Upper lobe of left lung (tissue), 4 donors: ENCODE data around the gene AK1.
A peak's percentile ranks its signal among the peaks of the same experiment; 100 is the strongest.

Source experiments
- CTCF ChIP-seq, 6 experiments: fragments of 450-650 bp in 4 of 6; fragments of 200-600 bp in 2 of 6; sonication (generic) in 2 of 6; IDR thresholded peaks; one replicate each; pipeline ENCODE4 v1.5.1; 2016 to 2019; ENCODE audit warnings: antibody characterized with exemption in 6 of 6
- EP300 ChIP-seq, 4 donors: sonication (generic); formaldehyde crosslinking; IDR thresholded peaks; one replicate each; pipeline ENCODE4 v1.5.1; 2017; ENCODE audit warnings: antibody characterized with exemption in 4 of 4, control low read depth in 2 of 4
- POLR2A ChIP-seq, 4 donors: fragments of 450-650 bp; IDR thresholded peaks; one replicate each; pipeline ENCODE4 v1.5.1; 2016 to 2017; ENCODE audit warnings: antibody characterized with exemption in 4 of 4, mild to moderate bottlenecking in 2 of 4

- peak in 1 of 4 donors; percentile 24 for TF ChIP-seq POLR2A (IDR thresholded peaks at IDR 0.05)
- TF ChIP-seq CTCF (IDR thresholded peaks at IDR 0.05): no peak
- peak in 1 of 4 donors; percentile 50 for TF ChIP-seq EP300 (IDR thresholded peaks at IDR 0.05)
Observed at GRCh38 chr9:127912882-127913281, 35.4 kb upstream of the AK1 start.
